ENCODE data around the gene IL2RG.

Gene IL2RG

DNA sequence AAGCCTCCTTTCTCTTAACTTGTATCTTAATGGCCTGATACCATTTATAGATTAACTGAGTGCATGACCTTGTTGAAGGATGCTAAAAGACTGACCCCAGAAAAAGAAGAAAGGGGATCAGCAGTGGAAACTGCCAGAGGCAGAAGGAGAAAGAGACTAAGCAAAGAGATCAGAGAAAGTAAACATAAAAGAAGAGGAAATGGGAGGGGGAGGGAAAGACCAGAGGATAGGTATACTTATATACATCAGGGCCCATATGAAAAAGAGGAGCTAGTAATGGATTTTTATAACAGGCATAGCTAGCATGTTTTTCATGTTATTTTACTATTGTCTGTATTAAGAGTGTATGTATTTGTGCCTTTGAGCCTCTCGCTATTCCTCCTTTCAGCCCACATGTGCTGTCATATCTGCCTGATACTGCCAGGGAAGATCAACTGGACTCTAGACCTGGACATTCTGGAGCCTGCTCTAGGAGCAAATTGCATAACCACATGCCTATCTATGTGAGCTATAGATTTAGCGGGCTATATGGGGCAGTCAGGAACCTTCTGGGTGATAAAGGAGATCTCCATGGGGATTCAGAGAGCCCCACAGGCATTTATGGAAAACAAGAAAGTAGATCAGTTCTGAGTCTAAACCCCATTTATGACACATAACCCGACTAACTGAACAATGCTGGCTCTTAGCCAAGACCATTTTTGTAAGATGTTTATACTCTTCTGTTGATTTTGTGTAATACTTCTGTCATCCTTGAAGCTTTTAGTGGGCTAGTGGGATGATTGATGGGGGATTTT is 29.9 kb downstream of the IL2RG start:
- in situ Hi-C loops (cut with MboI; ENCODE audit: low sequenced_read_pairs): no loop called here

DNA sequence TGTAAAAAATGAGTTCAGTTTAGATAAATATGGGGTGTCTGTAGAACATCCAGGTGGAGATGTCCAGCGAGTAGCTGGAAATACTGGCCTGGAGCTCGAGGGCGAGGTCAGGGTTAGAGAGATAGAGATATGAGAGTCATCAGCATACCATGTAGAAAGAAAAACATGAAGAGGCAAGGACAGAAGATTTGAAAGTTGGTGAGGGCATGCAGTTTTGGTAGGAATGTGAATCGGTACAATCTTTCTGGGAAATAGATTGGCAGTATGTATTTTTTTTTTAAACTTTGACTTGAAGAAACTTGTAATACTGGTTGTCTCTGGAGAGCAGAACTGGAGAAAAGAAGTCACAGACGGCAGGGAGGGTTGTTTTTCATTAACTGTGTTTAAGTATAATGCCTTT is 40.8 kb downstream of the IL2RG start:
- in situ Hi-C loops (cut with MboI; ENCODE audit: low sequenced_read_pairs): no loop called here

DNA sequence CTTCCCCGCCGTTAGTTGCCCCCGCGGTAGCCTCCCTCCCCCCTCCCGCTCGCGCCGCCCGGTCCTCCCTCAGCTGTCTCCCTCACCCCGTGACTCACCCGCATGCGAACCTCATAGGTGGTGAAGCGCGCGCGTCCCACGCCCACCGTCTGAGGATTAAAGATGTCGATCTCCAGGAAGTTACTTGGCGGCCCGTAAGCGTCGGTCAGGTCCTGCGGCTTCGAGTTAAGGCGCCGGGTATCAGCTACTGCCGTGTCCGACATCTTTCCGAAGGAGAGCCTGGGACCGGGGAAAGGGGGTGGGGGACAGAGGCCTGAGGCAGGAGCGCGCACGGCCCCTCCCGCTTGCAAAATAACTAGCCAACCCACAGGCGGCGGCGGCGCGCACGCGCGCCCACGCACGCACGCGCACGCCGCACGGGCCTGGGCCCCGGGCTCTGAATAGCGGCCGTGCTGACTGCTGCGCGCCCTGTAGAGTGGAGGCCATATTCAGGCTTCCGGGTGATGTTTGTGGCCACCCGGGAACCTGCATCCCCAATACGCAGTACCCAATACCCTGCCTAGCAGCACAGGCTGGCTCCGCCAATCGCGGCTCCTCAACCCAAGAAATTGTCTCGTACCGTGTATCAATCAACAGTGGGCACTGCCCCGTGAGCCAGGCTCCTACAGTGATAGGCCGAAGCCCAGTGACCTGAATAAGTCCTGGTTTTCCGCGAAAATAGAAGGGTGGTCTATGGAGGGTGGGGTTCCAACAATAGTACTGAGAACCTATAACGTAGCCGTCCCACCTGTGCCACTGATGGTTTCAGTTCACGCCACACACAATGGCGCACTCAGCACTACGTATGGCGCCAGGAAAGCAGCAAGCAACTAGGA is 43.1 kb downstream of the IL2RG start, which contains the start of gene SNX12:
Gene SNX12 (minus strand): TSS at position 291 of the 875 bp plus-strand sequence. CDS start 28 bp downstream, at position 263.
- in situ Hi-C loops (cut with MboI; ENCODE audit: low sequenced_read_pairs): no loop called here

DNA sequence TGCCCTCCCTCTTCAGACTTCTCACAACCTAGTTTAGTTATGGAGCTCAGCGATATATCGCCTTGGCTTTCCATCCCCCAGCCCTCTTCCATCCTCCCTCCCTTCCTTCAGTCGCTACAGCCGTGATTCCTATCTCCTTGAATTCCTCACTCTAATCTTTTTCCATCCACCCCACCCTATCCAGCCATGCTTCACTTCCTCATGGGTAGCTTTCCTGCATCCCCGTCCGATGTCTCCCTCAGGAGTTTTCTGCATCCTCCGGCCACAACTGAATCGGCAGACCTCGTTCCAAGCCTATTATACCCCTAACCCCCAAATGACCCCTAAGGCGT is 43.7 kb downstream of the IL2RG start:
- in situ Hi-C loops (cut with MboI; ENCODE audit: low sequenced_read_pairs): no loop called here

DNA sequence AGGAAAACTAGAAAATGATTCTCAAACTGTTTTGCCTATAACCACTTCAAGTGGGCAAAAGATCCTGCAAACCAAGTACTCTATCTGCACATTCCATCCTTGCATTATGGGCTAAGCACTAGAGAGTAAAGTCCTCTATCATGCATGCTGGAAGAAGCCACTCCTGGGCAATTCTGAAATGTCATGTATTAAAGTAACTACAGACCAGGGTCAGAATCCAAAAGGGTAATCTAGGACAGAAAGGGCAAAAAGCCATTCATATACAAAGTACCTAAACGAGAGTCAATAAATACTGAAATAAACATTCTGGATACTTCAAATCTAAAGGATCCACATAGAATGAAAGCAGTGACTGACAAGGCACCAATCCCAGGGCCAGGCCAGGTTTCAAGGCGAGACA is 44.3 kb downstream of the IL2RG start:
- in situ Hi-C loops (cut with MboI; ENCODE audit: low sequenced_read_pairs): no loop called here

DNA sequence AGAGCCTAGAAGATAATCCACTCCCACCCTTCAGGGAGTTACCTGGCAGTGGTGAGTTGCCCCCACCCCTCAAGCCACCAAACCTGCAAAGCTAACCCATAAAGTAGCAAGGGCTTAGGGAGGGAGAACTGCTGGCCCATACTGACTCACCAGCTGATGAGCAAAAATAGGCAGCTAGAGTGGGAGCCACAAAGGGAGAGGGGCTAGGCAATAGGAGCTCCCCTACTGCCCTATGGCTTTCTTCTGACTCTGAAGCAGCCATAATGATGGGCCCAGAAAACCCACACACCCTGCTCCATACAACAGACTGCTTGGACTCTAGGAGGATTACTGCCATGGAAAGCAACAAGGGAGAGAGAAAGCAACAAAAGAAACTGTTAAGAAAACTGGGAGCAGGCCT is 51.2 kb downstream of the IL2RG start:
- in situ Hi-C loops (cut with MboI; ENCODE audit: low sequenced_read_pairs): no loop called here

DNA sequence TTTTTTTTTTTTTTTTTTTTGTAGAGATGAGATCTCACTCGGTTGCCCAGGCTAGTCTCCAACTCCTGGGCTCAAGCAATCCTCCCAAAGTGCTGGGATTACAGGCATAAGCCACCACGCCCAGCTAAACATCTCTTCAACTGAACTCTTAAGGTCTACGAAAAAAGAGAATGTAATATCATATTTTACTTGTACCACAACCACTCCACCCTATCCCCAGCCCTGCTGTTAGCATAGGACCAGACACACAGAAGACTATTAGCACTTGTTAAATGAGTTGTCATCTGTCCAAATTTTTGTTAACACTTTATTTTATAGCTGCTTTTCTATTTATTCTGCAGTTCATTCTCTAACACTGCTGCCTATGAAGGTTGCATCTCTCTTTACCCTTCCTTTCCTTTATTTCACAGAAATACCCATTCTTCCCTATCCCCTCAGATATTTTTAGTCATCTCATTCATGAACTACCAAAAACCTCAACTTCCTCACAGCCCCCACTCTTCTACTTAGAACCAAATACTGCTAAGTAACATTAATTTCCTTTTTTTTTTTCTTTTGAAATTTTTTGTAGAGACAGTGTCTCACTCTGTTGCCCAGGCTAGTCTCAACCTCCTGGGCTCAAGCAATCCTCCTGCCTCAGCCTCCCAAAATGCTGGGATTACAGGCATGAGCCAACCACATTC is 53.4 kb downstream of the IL2RG start:
- in situ Hi-C loops (cut with MboI; ENCODE audit: low sequenced_read_pairs): no loop called here
